Loucy (cell line): ENCODE results near the gene SEMA6A.

Experiments
- H2AFZ ChIP-seq: fragments of 200-600 bp; sonication (generic); 2 replicates; pipeline ENCODE4 v1.6.0; 2016; ENCODE audit warnings: antibody characterized with exemption, mild to moderate bottlenecking, low read length, moderate library complexity
- H3F3A ChIP-seq: fragments of 200-600 bp; 2 replicates; pipeline ENCODE4 v1.6.0; 2016; ENCODE audit warnings: antibody characterized with exemption, low read depth, mild to moderate bottlenecking
- H3K27me3 ChIP-seq: fragments of 200-600 bp; sonication (generic); 2 replicates; pipeline ENCODE4 v1.6.1; 2014; ENCODE audit warnings: low read length, mild to moderate bottlenecking; ENCODE audit not compliant: insufficient read depth, poor library complexity, severe bottlenecking
- H3K36me3 ChIP-seq: fragments of 200-600 bp; sonication (generic); 2 replicates; pipeline ENCODE4 v1.6.1; 2016; ENCODE audit warnings: low read length; ENCODE audit not compliant: insufficient read depth
- H3K4me1 ChIP-seq: fragments of 200-600 bp; sonication (generic); 2 replicates; pipeline ENCODE4 v1.5.1; 2014; ENCODE audit warnings: low read length, mild to moderate bottlenecking; ENCODE audit not compliant: insufficient read depth, poor library complexity, severe bottlenecking
- H3K4me2 ChIP-seq: fragments of 200-600 bp; sonication (generic); 2 replicates; pipeline ENCODE4 v1.6.0; 2014; ENCODE audit warnings: antibody characterized with exemption, low read length, low read depth, mild to moderate bottlenecking; ENCODE audit not compliant: poor library complexity, severe bottlenecking
- H3K4me3 ChIP-seq: fragments of 200-600 bp; sonication (generic); 2 replicates; pipeline ENCODE4 v1.5.1; 2014; ENCODE audit warnings: low read length, mild to moderate bottlenecking, mixed read lengths; ENCODE audit not compliant: poor library complexity, severe bottlenecking
- H3K79me2 ChIP-seq: fragments of 200-600 bp; sonication (generic); 2 replicates; pipeline ENCODE4 v1.6.1; 2014; ENCODE audit warnings: low read length; ENCODE audit not compliant: insufficient read depth
- H3K9ac ChIP-seq: fragments of 200-600 bp; sonication (generic); 2 replicates; pipeline ENCODE4 v1.6.0; 2014; ENCODE audit warnings: mild to moderate bottlenecking, low read depth, low read length, moderate library complexity; ENCODE audit not compliant: poor library complexity, severe bottlenecking
- H3K9me2 ChIP-seq: fragments of 200-600 bp; sonication (generic); replicated peaks from 2 replicates; pipeline ENCODE4 v1.6.1; 2016; ENCODE audit warnings: low read depth, low read length, mixed read lengths
- H3K9me3 ChIP-seq: fragments of 200-600 bp; sonication (generic); 2 replicates; pipeline ENCODE4 v1.6.1; 2014; ENCODE audit warnings: mild to moderate bottlenecking, antibody characterized with exemption, low read length, low read depth; ENCODE audit not compliant: insufficient read depth
- H4K20me1 ChIP-seq: fragments of 200-600 bp; sonication (generic); 2 replicates; pipeline ENCODE4 v1.6.0; 2014; ENCODE audit warnings: antibody characterized with exemption, low read length, mild to moderate bottlenecking; ENCODE audit not compliant: insufficient read depth, poor library complexity, severe bottlenecking
- CTCF ChIP-seq: fragments of 200-600 bp; sonication (generic); conservative IDR thresholded peaks from 2 replicates; pipeline ENCODE4 v1.5.1; 2014; ENCODE audit warnings: mild to moderate bottlenecking, antibody characterized with exemption, low read length
- EZH2phosphoT487 ChIP-seq: fragments of 200-600 bp; IDR thresholded peaks from 2 replicates; pipeline ENCODE4 v1.6.1; 2018; ENCODE audit warnings: antibody characterized with exemption, mild to moderate bottlenecking, moderate library complexity, borderline replicate concordance

SEMA6A gene

DNA sequence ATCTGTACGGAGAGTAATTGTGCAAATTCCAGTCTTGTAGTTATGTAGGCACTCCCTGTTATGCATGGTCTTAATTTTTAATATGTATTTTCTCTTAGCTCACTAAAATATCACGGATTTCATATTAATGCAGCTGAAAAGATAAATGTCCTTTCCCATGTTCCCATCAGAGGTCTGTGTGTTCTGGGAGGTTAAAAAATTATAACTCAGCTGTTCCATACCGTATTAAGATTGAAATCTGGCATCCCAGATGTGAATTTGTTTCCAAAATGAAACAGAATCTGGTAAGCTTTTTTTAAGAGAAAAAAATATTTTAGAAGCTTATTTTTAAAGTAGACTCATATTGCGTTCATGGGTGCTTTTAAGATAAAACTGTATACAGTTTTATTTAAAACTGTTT, 44.3 kb downstream of the SEMA6A start:
- no peaks in the 10 kb centered on the region for H3K9me3 ChIP-seq
- H3F3A ChIP-seq: no peaks in the 10 kb centered on the region
- no peak overlapping the region for H3K4me3 ChIP-seq
- TF ChIP-seq CTCF (no peak), EZH2phosphoT487 (no peak)
- no peaks in the 10 kb centered on the region for H3K9me2 ChIP-seq
- H3K9ac ChIP-seq: no peak overlapping the region
- no peak overlapping the region for H3K4me2 ChIP-seq
- H2AFZ ChIP-seq: no peak overlapping the region
- no peaks in the 10 kb centered on the region for H3K79me2 ChIP-seq
- no peaks in the 10 kb centered on the region for H4K20me1 ChIP-seq
- no peaks in the 10 kb centered on the region for H3K4me1 ChIP-seq
- no peaks in the 10 kb centered on the region for H3K36me3 ChIP-seq
- H3K27me3 ChIP-seq: no peaks in the 10 kb centered on the region

- Histone ChIP-seq H3K9me2 (no peaks in the 10 kb centered on the region), H3K9ac (no peak overlapping the region), H3F3A (no peaks in the 10 kb centered on the region), H3K9me3 (no peaks in the 10 kb centered on the region), H3K4me3 (no peak overlapping the region), H3K79me2 (no peaks in the 10 kb centered on the region), H4K20me1 (no peaks in the 10 kb centered on the region), H3K4me1 (no peaks in the 10 kb centered on the region), H2AFZ (no peak overlapping the region), H3K27me3 (no peaks in the 10 kb centered on the region), H3K4me2 (no peak overlapping the region), H3K36me3 (no peaks in the 10 kb centered on the region)
- TF ChIP-seq CTCF (no peak), EZH2phosphoT487 (no peak)
Observed at GRCh38 chr5:116529615-116530014, 45.0 kb downstream of the SEMA6A start.

- Histone ChIP-seq H3F3A (no peaks in the 10 kb centered on the region), H3K9ac (no peak overlapping the region), H3K4me3 (no peak overlapping the region), H2AFZ (no peak overlapping the region), H3K9me3 (no peaks in the 10 kb centered on the region), H4K20me1 (no peaks in the 10 kb centered on the region), H3K79me2 (no peaks in the 10 kb centered on the region), H3K27me3 (no peaks in the 10 kb centered on the region), H3K4me2 (no peak overlapping the region), H3K9me2 (no peaks in the 10 kb centered on the region), H3K36me3 (no peaks in the 10 kb centered on the region), H3K4me1 (no peaks in the 10 kb centered on the region)
- TF ChIP-seq EZH2phosphoT487 (no peak), CTCF (no peak)
Observed at GRCh38 chr5:116528519-116529234, 45.9 kb downstream of the SEMA6A start.
